Neural cell (in vitro differentiated cells): ENCODE measurements around the gene SLC30A9. TPM values are rescaled to one million over a fixed set of nuclear protein-coding genes. Genes with fewer than 3 reads are reported as not detected.

Source experiments
- H2AFZ ChIP-seq: fragments of 200-600, 300-800 bp; sonication (generic), shearing (Covaris generic); 2 replicates; pipeline ENCODE4 v1.6.0; 2014; ENCODE audit warnings: low read depth, mild to moderate bottlenecking, antibody characterized with exemption, low read length, moderate library complexity
- H3F3A ChIP-seq: fragments of 200-600 bp; shearing (Covaris generic); 2 replicates; pipeline ENCODE4 v1.6.1; 2016; ENCODE audit warnings: mild to moderate bottlenecking, moderate library complexity, mixed read lengths, antibody characterized with exemption, low read length; ENCODE audit not compliant: insufficient read depth, poor library complexity, severe bottlenecking
- H3K27ac ChIP-seq: fragments of 200-600, 300-800 bp; sonication (generic), shearing (Covaris generic); 2 replicates; pipeline ENCODE4 v1.5.1; 2014; ENCODE audit warnings: mild to moderate bottlenecking, low read length, moderate library complexity
- H3K27me3 ChIP-seq: fragments of 300-800, 200-600 bp; sonication (generic), shearing (Covaris generic); 2 replicates; pipeline ENCODE4 v1.6.0; 2014; ENCODE audit warnings: mild to moderate bottlenecking, low read depth, low read length, moderate library complexity; ENCODE audit not compliant: insufficient read depth
- H3K36me3 ChIP-seq: fragments of 300-800, 200-600 bp; sonication (generic), shearing (Covaris generic); 2 replicates; pipeline ENCODE4 v1.5.1; 2014; ENCODE audit warnings: mild to moderate bottlenecking, antibody characterized with exemption, low read length, moderate library complexity; ENCODE audit not compliant: insufficient read depth
- H3K4me2 ChIP-seq: fragments of 300-800, 200-600 bp; sonication (generic), shearing (Covaris generic); 2 replicates; pipeline ENCODE4 v1.6.0; 2014; ENCODE audit warnings: mild to moderate bottlenecking, low read length
- H3K4me3 ChIP-seq: fragments of 300-800, 200-600 bp; sonication (generic), shearing (Covaris generic); 2 replicates; pipeline ENCODE4 v1.5.1; 2014; ENCODE audit warnings: mild to moderate bottlenecking, low read length, moderate library complexity
- H3K79me2 ChIP-seq: fragments of 200-600 bp; shearing (Covaris generic); replicated peaks from 2 replicates; pipeline ENCODE4 v1.6.0; 2014; ENCODE audit warnings: mild to moderate bottlenecking, low read length, moderate library complexity; ENCODE audit not compliant: insufficient read depth
- H3K9ac ChIP-seq: fragments of 300-800, 200-600 bp; sonication (generic), shearing (Covaris generic); 2 replicates; pipeline ENCODE4 v1.6.1; 2016; ENCODE audit warnings: mild to moderate bottlenecking, low read length, mixed read lengths
- H3K9me2 ChIP-seq: fragments of 200-600 bp; shearing (Covaris generic); 2 replicates; pipeline ENCODE4 v1.6.1; 2016; ENCODE audit warnings: mild to moderate bottlenecking, low read length, mixed read lengths; ENCODE audit not compliant: insufficient read depth
- H3K9me3 ChIP-seq: fragments of 200-600, 300-800 bp; sonication (generic), shearing (Covaris generic); 2 replicates; pipeline ENCODE4 v1.6.1; 2016; ENCODE audit warnings: mild to moderate bottlenecking, mixed run types, low read length, moderate library complexity, mixed read lengths
- H4K20me1 ChIP-seq: fragments of 200-600 bp; shearing (Covaris generic); 2 replicates; pipeline ENCODE4 v1.6.1; 2016; ENCODE audit warnings: mild to moderate bottlenecking, mixed run types; ENCODE audit not compliant: insufficient read depth
- EP300 ChIP-seq: fragments of 450-650 bp; conservative IDR thresholded peaks from 2 replicates; pipeline ENCODE4 v1.6.1; 2014; ENCODE audit warnings: antibody characterized with exemption, mild to moderate bottlenecking, moderate library complexity; ENCODE audit not compliant: poor library complexity, severe bottlenecking
- EZH2 ChIP-seq: fragments of 200-600, 300-800 bp; shearing (Covaris generic), sonication (generic); IDR thresholded peaks from 2 replicates; pipeline ENCODE4 v1.6.1; 2014; ENCODE audit warnings: antibody characterized with exemption, low read length, borderline replicate concordance, mild to moderate bottlenecking; ENCODE audit not compliant: insufficient read depth, poor library complexity, severe bottlenecking
- MXI1 ChIP-seq: fragments of 450-650 bp; conservative IDR thresholded peaks from 2 replicates; pipeline ENCODE4 v1.6.1; 2014; ENCODE audit warnings: antibody characterized with exemption, mild to moderate bottlenecking; ENCODE audit not compliant: poor library complexity, severe bottlenecking
- POLR2AphosphoS5 ChIP-seq: IDR thresholded peaks from 2 replicates; pipeline ENCODE4 v1.6.1; 2012
- RAD21 ChIP-seq: fragments of 450-650 bp; conservative IDR thresholded peaks from 2 replicates; pipeline ENCODE4 v1.6.1; 2014; ENCODE audit warnings: antibody characterized with exemption, mild to moderate bottlenecking, moderate library complexity
- SMC3 ChIP-seq: fragments of 450-650 bp; conservative IDR thresholded peaks from 2 replicates; pipeline ENCODE4 v1.6.1; 2014; ENCODE audit warnings: antibody characterized with exemption, mild to moderate bottlenecking, moderate library complexity; ENCODE audit not compliant: poor library complexity
- TAF1 ChIP-seq: IDR thresholded peaks from 2 replicates; pipeline ENCODE4 v1.6.1; 2012; ENCODE audit warnings: low read depth
- polyA plus RNA-seq: library from polyadenylated mRNA; depleted of rRNA; stranded (reverse); fragments of >200 nt; gene quantifications from 2 replicates; pipeline ENCODE4 v1.2.3, GENCODE V29; 2014
- TF ChIP-seq, protein P1 (sequence below): fragments of 450-650 bp; IDR thresholded peaks from 2 replicates; pipeline ENCODE4 v1.5.1; 2014; ENCODE audit warnings: antibody characterized with exemption, mild to moderate bottlenecking, moderate library complexity; ENCODE audit not compliant: poor library complexity, severe bottlenecking
- TF ChIP-seq, protein P2 (sequence below): IDR thresholded peaks from 2 replicates; pipeline ENCODE4 v1.6.1; 2012; ENCODE audit warnings: borderline replicate concordance

The SLC30A9 gene
- polyA plus RNA-seq, 1 donor from 2014 or later, result 109 TPM

DNA sequence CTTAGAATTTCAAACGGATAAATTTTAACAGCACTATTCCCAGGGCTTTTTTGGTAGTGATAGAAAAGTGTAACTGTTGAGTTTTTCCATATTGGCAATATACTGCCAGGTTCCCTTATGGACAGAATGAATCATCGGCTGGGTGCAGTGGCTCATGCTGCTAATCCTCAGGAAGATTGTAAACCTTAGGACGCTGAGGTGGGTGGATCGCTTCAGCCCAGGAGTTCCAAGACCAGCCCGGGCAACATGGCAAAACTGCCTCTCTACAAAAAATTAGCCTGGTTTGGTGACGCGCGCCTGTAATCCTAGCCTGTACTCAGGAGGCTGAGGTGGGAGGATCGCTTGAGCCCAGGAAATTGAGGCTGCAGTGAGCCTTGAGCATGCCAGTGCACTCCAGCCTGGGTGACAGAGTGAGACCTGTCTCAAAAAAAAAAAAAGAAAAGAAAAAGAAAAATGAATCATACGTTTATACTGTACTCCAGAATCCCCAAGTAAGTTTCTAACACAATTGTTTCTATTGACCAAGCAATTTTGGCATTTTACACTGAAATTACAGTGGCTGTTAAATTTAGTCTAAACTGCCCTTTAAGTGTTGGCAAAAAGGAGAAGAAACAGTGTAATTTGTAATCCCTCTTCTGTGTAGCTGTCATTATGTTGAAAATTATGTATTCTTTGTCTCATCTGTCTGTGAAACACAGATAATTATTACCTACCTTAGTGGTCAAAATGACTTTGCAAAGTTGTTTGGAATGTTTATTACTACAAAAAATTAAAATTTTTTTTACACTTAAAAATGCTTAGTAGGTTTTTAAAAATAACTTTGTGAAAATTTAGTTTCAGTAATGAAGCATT, 1.8 kb downstream of the SLC30A9 start:
- H3K4me3 ChIP-seq, result peak overlapping the region; percentile 74
- no peak overlapping the region for H2AFZ ChIP-seq
- no peaks in the 10 kb centered on the region for H4K20me1 ChIP-seq
- no peaks in the 10 kb centered on the region for H3F3A ChIP-seq
- peak overlapping the region; percentile 92 for H3K4me2 ChIP-seq
- peaks cover 48% of the 10 kb centered on the region for H3K79me2 ChIP-seq
- H3K9me2 ChIP-seq, result no peaks in the 10 kb centered on the region
- H3K9me3 ChIP-seq, result no peaks in the 10 kb centered on the region
- no peaks in the 10 kb centered on the region for H3K36me3 ChIP-seq
- no peak for TF ChIP-seq RAD21
- TF ChIP-seq TAF1, result no peak
- no peak for TF ChIP-seq MXI1
- no peak for TF ChIP-seq EZH2
- no peak for TF ChIP-seq SMC3
- TF ChIP-seq, protein P1, sequence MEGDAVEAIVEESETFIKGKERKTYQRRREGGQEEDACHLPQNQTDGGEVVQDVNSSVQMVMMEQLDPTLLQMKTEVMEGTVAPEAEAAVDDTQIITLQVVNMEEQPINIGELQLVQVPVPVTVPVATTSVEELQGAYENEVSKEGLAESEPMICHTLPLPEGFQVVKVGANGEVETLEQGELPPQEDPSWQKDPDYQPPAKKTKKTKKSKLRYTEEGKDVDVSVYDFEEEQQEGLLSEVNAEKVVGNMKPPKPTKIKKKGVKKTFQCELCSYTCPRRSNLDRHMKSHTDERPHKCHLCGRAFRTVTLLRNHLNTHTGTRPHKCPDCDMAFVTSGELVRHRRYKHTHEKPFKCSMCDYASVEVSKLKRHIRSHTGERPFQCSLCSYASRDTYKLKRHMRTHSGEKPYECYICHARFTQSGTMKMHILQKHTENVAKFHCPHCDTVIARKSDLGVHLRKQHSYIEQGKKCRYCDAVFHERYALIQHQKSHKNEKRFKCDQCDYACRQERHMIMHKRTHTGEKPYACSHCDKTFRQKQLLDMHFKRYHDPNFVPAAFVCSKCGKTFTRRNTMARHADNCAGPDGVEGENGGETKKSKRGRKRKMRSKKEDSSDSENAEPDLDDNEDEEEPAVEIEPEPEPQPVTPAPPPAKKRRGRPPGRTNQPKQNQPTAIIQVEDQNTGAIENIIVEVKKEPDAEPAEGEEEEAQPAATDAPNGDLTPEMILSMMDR, result no peak
- TF ChIP-seq, protein P2, sequence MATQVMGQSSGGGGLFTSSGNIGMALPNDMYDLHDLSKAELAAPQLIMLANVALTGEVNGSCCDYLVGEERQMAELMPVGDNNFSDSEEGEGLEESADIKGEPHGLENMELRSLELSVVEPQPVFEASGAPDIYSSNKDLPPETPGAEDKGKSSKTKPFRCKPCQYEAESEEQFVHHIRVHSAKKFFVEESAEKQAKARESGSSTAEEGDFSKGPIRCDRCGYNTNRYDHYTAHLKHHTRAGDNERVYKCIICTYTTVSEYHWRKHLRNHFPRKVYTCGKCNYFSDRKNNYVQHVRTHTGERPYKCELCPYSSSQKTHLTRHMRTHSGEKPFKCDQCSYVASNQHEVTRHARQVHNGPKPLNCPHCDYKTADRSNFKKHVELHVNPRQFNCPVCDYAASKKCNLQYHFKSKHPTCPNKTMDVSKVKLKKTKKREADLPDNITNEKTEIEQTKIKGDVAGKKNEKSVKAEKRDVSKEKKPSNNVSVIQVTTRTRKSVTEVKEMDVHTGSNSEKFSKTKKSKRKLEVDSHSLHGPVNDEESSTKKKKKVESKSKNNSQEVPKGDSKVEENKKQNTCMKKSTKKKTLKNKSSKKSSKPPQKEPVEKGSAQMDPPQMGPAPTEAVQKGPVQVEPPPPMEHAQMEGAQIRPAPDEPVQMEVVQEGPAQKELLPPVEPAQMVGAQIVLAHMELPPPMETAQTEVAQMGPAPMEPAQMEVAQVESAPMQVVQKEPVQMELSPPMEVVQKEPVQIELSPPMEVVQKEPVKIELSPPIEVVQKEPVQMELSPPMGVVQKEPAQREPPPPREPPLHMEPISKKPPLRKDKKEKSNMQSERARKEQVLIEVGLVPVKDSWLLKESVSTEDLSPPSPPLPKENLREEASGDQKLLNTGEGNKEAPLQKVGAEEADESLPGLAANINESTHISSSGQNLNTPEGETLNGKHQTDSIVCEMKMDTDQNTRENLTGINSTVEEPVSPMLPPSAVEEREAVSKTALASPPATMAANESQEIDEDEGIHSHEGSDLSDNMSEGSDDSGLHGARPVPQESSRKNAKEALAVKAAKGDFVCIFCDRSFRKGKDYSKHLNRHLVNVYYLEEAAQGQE, result no peak
- no peak for TF ChIP-seq POLR2AphosphoS5
- TF ChIP-seq EP300, result no peak
- H3K27ac ChIP-seq, result no peak overlapping the region
- no peak overlapping the region for H3K9ac ChIP-seq
- H3K27me3 ChIP-seq, result no peaks in the 10 kb centered on the region

DNA sequence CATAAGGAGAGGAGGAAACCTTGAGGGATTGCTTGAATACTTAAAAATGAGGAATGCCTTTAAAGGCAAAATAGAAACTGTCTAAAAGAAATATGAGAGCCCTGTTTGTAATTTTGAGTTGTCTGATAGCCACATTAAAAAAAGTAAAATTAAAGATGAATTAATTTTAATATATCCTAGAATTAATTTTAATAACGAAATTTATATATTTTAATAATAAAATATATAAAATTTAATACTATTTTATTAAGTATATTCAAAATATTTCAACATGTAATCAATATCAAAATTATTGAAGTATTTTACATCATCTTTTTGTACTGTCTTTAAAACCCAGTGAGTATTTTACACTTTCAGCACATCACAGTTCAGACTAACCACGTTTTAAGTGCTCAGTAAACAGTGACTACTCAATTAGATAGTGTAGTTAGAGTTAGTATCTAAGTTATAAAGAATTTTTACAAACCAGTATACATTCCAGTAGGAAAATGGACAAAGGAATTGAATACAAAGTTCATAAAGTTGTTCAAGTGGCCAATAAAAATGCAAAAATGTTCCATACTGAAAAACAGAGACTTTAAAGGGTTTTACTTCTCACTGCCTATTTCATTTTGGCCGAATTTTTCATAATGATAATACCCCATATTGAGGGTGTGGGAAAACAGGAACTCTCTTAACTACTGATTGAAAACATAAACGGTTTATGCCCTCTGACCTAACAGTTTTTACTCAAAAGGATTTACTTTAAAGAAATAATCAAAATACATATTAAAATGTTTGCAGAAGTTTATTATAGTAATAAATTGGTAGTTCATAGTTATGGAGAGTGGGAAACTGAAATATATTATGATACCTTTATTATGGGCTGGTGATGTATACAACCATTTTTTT, 2.9 kb downstream of the SLC30A9 start:
- TF ChIP-seq, protein P2, result no peak
- TF ChIP-seq EZH2 (no peak), RAD21 (no peak), TAF1 (no peak), MXI1 (no peak), SMC3 (no peak), EP300 (no peak), POLR2AphosphoS5 (no peak)
- TF ChIP-seq, protein P1, result no peak
- no peak overlapping the region for H3K27ac ChIP-seq
- H3K27me3 ChIP-seq, result no peaks in the 10 kb centered on the region
- H3K9me2 ChIP-seq, result no peaks in the 10 kb centered on the region
- H3K9ac ChIP-seq, result no peak overlapping the region
- H3K79me2 ChIP-seq, result peaks cover 59% of the 10 kb centered on the region
- no peak overlapping the region for H3K4me2 ChIP-seq
- no peaks in the 10 kb centered on the region for H3K9me3 ChIP-seq
- no peak overlapping the region for H2AFZ ChIP-seq
- peak overlapping the region; percentile 74 for H3K4me3 ChIP-seq
- no peaks in the 10 kb centered on the region for H4K20me1 ChIP-seq
- H3K36me3 ChIP-seq, result no peaks in the 10 kb centered on the region
- no peaks in the 10 kb centered on the region for H3F3A ChIP-seq
